ENCODE data around the gene PANK4. TPM values are rescaled to one million over a fixed set of nuclear protein-coding genes. Genes with fewer than 3 reads are reported as not detected.

PANK4 gene
- total RNA-seq, 1 experiment from 2014 or later = 62.5 TPM

GRCh38 chr1:2519729-2520128 is 6.7 kb downstream of the PANK4 start:
- Histone ChIP-seq H3K36me3 (replicated peaks; ENCODE audit: control insufficient read depth, insufficient read depth, low read length) (peaks cover 19% of the 10 kb centered on the region), H3K27me3 (ENCODE audit: control insufficient read depth, insufficient read depth, low read length) (no peaks in the 10 kb centered on the region), H3K4me3 (ENCODE audit: insufficient read depth, low read depth, low read length) (no peak overlapping the region)
- DNase-seq = no peak

DNA sequence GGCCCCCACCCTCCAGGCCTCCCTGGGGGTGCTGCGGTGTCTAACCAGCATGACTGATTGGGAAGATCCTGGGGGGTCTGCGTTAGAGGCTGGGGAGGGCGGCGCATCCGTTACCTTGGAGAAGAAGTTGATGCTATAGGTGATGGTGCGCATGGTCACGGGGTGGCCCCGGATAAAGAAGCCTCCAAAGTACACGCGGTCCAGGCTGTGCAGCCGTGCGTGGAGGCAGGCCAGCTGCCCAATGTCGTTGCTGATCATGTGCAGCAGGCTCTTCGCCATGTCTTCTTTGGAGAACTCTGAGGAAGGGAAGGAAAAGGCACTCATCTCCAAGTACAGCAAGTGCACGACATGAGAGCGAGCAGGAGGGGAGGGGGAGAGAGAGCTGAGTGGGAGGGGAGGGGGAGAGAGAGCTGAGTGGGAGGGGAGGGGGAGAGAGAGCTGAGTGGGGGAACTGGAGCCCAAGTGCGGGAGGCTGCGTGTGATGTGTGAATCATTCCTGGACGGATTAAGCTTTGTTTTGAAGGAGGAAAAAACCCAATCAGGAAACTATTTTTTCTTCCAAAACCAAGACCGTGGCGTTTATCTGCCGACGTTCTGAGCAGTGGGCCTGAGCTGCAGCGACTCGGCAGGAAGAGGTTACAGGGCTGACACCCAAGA is 7.2 kb downstream of the PANK4 start:
- DNase-seq = no peak
- Histone ChIP-seq H3K36me3 (replicated peaks; ENCODE audit: control insufficient read depth, insufficient read depth, low read length) (peaks cover 19% of the 10 kb centered on the region), H3K4me3 (ENCODE audit: insufficient read depth, low read depth, low read length) (no peak overlapping the region), H3K27me3 (ENCODE audit: control insufficient read depth, insufficient read depth, low read length) (no peaks in the 10 kb centered on the region)

DNA sequence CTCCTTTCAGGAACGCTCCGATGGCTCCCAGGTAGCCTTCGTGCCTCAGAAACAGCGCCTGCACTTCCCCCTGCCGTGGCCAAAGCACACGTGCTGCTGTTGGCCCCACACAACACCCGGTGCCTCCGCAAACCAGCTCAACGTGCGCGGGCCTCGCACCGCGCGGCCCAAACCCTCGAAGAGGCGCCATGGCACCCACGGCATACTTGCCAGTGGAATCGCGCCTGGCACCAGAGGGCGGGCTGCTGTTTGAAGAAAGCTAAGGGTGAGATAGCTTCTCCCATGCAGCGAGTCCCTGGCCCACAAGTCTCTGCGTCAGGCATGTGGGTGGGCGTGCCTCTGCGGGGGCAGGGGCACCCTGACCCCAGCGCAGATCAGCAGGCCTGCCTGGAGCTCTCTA is 7.9 kb downstream of the PANK4 start:
- Histone ChIP-seq H3K4me3 (ENCODE audit: insufficient read depth, low read depth, low read length) (no peak overlapping the region), H3K27me3 (ENCODE audit: control insufficient read depth, insufficient read depth, low read length) (no peaks in the 10 kb centered on the region), H3K36me3 (replicated peaks; ENCODE audit: control insufficient read depth, insufficient read depth, low read length) (peaks cover 20% of the 10 kb centered on the region)
- no peak for DNase-seq

DNA sequence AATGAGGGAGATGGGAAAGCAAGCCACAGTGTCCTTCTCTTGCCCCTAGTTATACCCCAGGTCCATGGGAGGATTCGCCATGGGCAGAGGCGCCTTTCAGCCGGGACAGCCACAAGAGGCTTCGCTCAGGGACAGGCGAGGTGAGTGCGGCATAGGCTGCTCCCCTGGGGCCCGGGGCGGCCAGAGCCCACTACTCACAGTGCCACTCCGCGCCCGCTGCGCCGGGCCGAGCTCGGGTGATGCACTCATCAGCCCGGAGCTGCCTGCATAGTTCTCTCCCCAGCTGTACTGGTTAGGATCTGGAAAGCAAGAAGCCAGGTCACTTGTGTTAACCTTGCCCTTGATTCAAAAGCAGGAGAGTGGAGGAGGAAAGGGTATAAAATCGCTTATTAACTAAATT is 8.4 kb downstream of the PANK4 start:
- no peak for DNase-seq
- Histone ChIP-seq H3K27me3 (ENCODE audit: control insufficient read depth, insufficient read depth, low read length) (no peaks in the 10 kb centered on the region), H3K4me3 (ENCODE audit: insufficient read depth, low read depth, low read length) (no peak overlapping the region), H3K36me3 (replicated peaks; ENCODE audit: control insufficient read depth, insufficient read depth, low read length) (peaks cover 22% of the 10 kb centered on the region)

GRCh38 chr1:2516946-2517345 is 9.4 kb downstream of the PANK4 start:
- no peaks in the 10 kb centered on the region for H3K27me3 ChIP-seq (ENCODE audit: control insufficient read depth, insufficient read depth, low read length)
- DNase-seq = no peak
- no peak overlapping the region for H3K4me3 ChIP-seq (ENCODE audit: insufficient read depth, low read depth, low read length)
- H3K36me3 ChIP-seq (replicated peaks; ENCODE audit: control insufficient read depth, insufficient read depth, low read length) = peaks cover 21% of the 10 kb centered on the region

DNA sequence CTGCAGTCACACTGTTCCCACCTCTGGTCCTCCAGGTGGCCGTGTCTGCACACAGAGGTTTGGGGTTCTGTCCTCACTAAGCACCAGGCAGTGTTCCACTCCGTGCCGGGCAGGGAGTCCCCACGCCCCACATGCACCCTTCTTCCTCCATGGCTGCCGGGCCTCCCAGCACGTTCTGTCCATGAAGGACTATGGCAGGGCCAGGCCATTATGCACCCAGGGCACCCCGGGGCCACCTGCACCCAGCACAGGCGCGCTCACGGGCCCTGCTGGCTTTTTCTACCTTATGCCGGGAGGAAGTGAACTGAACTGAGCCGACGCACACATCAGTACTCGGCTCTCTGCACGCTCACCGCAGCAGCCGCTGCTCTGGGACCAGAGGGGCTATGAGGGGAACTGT is 10.3 kb downstream of the PANK4 start:
- H3K27me3 ChIP-seq (ENCODE audit: control insufficient read depth, insufficient read depth, low read length) = no peaks in the 10 kb centered on the region
- H3K4me3 ChIP-seq (ENCODE audit: insufficient read depth, low read depth, low read length) = no peak overlapping the region
- DNase-seq = no peak
- peaks cover 24% of the 10 kb centered on the region for H3K36me3 ChIP-seq (replicated peaks; ENCODE audit: control insufficient read depth, insufficient read depth, low read length)

DNA sequence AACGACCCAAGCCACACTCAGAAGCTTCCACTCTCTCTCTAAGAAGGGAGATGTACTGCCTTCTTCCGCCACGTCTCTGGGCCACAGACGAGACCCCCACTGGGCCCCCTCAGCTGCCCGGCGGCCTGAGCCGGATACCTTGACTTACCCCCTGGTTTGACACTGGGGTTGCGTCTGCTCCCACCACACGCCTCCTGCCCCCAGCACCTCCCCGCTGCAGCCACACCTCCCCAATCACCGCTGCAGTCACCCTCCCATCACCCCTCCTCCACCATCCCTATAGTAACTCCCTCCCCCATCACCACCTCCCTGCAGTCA is 10.7 kb downstream of the PANK4 start:
- no peak for DNase-seq
- no peaks in the 10 kb centered on the region for H3K27me3 ChIP-seq (ENCODE audit: control insufficient read depth, insufficient read depth, low read length)
- no peak overlapping the region for H3K4me3 ChIP-seq (ENCODE audit: insufficient read depth, low read depth, low read length)
- H3K36me3 ChIP-seq (replicated peaks; ENCODE audit: control insufficient read depth, insufficient read depth, low read length) = peaks cover 23% of the 10 kb centered on the region

- H3K36me3 ChIP-seq (replicated peaks; ENCODE audit: control insufficient read depth, insufficient read depth, low read length) = peaks cover 22% of the 10 kb centered on the region
Measured at GRCh38 chr1:2514863-2515762, 11.3 kb downstream of the PANK4 start.

DNA sequence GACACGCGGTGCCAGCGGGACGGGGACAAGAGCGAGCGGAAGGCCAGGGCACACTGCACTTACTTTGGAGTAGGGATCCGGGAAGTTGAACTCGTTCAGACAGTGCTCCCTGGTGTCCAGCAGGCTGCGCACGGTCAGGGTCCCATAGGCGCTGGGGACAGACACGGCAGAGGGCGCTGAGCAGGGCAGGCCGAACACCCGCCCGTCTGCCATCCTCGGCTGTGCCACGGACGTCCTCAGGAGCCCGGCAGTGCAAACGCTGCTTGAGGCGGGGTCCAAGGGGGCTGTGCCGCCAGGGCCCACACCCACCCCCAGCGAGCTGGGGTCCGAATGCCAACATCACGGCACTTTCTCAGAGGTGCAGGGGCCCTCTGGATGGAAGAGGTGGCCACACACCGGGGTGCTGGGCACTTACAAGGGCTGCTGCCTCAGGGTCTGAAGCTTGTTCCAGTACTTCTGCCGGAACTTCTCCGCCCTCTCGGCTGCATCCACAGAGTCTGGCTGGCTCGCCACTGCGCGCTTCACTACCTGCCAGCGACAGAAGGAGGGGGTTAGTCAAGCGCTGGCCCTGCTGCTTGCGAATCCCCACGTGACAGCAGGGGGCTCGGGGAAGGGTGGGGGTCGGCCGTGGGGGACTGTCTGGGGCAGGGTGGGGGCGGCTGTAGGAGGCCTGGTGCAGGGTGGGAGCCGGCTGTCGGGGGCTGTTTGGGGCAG is 12.3 kb downstream of the PANK4 start:
- Histone ChIP-seq H3K4me3 (ENCODE audit: insufficient read depth, low read depth, low read length) (no peak overlapping the region), H3K27me3 (ENCODE audit: control insufficient read depth, insufficient read depth, low read length) (no peaks in the 10 kb centered on the region), H3K36me3 (replicated peaks; ENCODE audit: control insufficient read depth, insufficient read depth, low read length) (peaks cover 22% of the 10 kb centered on the region)
- DNase-seq = peak; percentile 66

More at GRCh38 chr1:2514863-2515762, 11.3 kb downstream of the PANK4 start:
- Histone ChIP-seq H3K27me3 (ENCODE audit: control insufficient read depth, insufficient read depth, low read length) (no peaks in the 10 kb centered on the region), H3K4me3 (ENCODE audit: insufficient read depth, low read depth, low read length) (no peak overlapping the region)
- DNase-seq = peak; percentile 82

- Histone ChIP-seq H3K27me3 (ENCODE audit: control insufficient read depth, insufficient read depth, low read length) (no peaks in the 10 kb centered on the region), H3K4me3 (ENCODE audit: insufficient read depth, low read depth, low read length) (no peak overlapping the region), H3K36me3 (replicated peaks; ENCODE audit: control insufficient read depth, insufficient read depth, low read length) (peaks cover 23% of the 10 kb centered on the region)
- peak; percentile 60 for DNase-seq
Measured at GRCh38 chr1:2512862-2513421, 13.5 kb downstream of the PANK4 start.

- Histone ChIP-seq H3K36me3 (replicated peaks; ENCODE audit: control insufficient read depth, insufficient read depth, low read length) (peaks cover 19% of the 10 kb centered on the region), H3K27me3 (ENCODE audit: control insufficient read depth, insufficient read depth, low read length) (no peaks in the 10 kb centered on the region), H3K4me3 (ENCODE audit: insufficient read depth, low read depth, low read length) (no peak overlapping the region)
- DNase-seq = no peak
Measured at GRCh38 chr1:2510366-2511155, 15.8 kb downstream of the PANK4 start.

DNA sequence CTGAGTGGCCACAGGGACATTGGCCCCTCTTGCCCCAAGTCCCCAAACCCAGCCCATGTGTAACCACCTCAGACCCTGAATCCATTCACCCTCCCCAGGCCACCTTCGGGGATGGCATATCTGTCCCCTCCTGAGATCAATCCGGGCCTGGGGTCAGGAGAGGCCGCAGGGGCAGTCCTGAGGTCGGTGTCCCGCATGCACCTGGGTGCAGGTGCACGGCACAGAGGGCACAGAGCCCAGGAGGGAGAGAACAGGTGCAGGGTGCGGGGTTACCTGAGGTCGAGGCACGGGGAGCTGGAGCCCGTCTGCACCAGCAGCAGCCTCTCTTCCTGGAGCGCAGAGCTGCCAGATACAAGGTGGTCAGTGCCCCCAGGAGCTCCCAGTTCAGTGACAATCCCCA is 16.8 kb downstream of the PANK4 start:
- Histone ChIP-seq H3K4me3 (ENCODE audit: insufficient read depth, low read depth, low read length) (no peak overlapping the region), H3K27me3 (ENCODE audit: control insufficient read depth, insufficient read depth, low read length) (no peaks in the 10 kb centered on the region), H3K36me3 (replicated peaks; ENCODE audit: control insufficient read depth, insufficient read depth, low read length) (peaks cover 17% of the 10 kb centered on the region)
- DNase-seq = no peak

- H3K36me3 ChIP-seq (replicated peaks; ENCODE audit: control insufficient read depth, insufficient read depth, low read length) = peaks cover 17% of the 10 kb centered on the region
- no peaks in the 10 kb centered on the region for H3K27me3 ChIP-seq (ENCODE audit: control insufficient read depth, insufficient read depth, low read length)
- no peak for DNase-seq
- no peak overlapping the region for H3K4me3 ChIP-seq (ENCODE audit: insufficient read depth, low read depth, low read length)
Measured at GRCh38 chr1:2508751-2509150, 17.6 kb downstream of the PANK4 start.

GRCh38 chr1:2508180-2508579 is 18.2 kb downstream of the PANK4 start:
- Histone ChIP-seq H3K4me3 (ENCODE audit: insufficient read depth, low read depth, low read length) (no peak overlapping the region), H3K27me3 (ENCODE audit: control insufficient read depth, insufficient read depth, low read length) (no peaks in the 10 kb centered on the region), H3K36me3 (replicated peaks; ENCODE audit: control insufficient read depth, insufficient read depth, low read length) (peaks cover 14% of the 10 kb centered on the region)
- peak; percentile 69 for DNase-seq
